Posterior vena cava (tissue), 2 donors: ENCODE results near the gene RAPGEF4. TPM values are rescaled to one million over a fixed set of nuclear protein-coding genes. Genes with fewer than 3 reads are reported as not detected.

Experiments used
- DNase-seq: peaks from one replicate; pipeline ENCODE4 v3.0.0-alpha.2; 2020; ENCODE audit warnings: low spot score
- intact Hi-C, 2 donors: fragments of 100-400 bp; cut with DNase I; formaldehyde crosslinking; loops; one replicate each; pipeline versions ENCODE4 v1.14.1 to v1.14.2; 2022 to 2023
- total RNA-seq, 2 donors: library from RNA; stranded (reverse); fragmentation: NEBNext Ultra II Directional; extraction: Animal tissue kit (Norgen Biotek cat#: 25700); gene quantifications; one replicate each; pipeline ENCODE4 v1.2.1, GENCODE V29; 2021
- donor health status: DM: yes; HTN: yes; CAD: no.
- donor health status: DM: yes; HTN: yes; CAD: no.

Gene RAPGEF4
- total RNA-seq, 2 donors from 2014 or later: 4.5 to 6.2 TPM

DNA sequence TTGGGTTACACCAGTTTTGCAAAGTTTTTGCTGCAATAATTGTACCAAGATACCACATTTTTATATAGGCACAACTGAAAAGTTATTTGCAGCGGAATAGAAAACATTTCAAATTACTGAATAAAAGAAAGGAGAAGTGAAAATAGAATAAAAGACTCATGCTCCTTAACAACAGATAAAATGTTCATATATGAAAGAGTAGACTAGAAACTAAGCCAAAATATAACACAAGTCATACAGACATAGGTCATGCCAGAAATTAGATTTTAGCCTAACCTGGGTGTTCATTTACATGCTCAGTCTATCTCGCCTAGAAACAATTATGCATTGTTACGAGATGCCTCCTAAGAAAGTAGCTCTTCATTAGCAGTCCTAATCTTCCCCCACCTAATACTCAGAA lies 323.6 kb downstream of the RAPGEF4 start:
- DNase-seq: no peak
- intact Hi-C loops: loop anchor here in 1 of 2 donors (2.0 kb wide), 1 partner anchor 52 kb away; no protein-coding TSS in a partner anchor

DNA sequence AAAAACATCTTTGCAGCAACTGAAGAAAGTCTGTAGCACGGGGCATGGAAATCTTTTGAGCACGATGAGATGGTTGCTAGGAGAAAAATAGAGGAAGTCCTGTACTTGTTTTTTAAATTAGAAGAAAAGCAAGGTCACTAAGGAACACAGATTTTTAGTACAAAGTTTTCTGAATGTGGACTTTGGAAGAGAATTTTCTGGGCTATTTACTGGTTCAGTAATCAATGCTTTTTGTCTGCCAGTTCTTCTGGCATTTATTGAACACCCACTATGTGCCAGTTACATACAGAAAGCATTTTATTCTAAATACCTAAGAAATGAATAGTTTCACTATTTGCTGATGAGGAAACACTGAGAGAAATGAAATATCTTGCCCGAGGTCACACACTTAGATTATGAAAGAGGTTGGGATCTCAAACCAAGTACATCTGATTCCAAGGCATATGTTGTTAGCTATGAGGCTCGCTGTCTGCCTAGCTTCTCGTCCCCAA lies 324.4 kb downstream of the RAPGEF4 start:
- intact Hi-C loops: loop anchor here in 1 of 2 donors (2.0 kb wide), 1 partner anchor 51 kb away; no protein-coding TSS in a partner anchor
- DNase-seq: no peak

DNA sequence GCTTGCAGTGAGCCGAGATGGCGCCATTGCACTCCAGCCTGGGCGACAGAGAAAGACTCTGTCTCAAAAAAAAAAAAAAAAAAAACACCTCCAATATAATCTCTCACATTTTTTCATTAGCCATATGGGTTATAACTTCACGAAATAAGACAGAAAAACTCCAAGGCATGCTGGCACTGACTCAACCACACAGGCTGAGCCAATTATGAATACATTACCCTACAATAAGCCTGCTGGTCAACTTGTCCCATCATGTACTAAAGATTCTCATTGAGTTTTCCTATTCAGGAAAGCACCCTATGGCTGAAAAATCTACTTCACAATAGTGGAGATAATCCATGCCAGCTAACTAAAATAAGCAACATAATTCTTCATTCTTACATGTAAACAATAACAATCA lies 327.2 kb downstream of the RAPGEF4 start:
- intact Hi-C loops: no loop called here
- DNase-seq: no peak

DNA sequence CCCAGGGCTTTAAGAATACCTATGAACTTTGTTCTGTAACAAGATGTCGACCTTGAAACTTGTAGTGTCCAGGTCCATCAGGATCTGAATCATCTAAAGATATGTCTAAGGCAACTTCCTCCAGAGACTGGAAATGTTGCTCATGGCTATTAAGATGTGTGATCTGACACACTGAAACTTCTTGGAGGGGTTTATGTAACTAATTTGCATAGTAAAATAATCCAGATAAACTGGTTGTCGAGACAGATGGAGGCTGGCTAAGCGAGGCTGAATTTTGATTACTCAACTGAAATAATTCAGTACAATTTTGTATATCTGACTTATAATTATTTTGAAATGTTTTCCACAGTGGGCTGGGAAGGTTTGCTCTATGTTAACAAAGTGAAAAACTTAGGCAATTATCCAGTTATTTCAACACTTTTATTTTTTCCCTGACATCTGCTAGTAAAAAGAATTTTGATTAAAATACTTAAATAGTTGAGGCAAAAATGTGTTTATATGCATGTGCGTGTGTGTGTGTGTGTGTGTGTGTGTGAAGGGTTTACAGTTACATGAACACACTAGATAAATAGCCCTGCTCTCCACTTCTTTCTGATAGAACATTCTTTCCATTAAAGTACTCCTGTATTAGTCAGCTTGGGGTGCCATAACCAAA lies 328.6 kb downstream of the RAPGEF4 start:
- intact Hi-C loops: no loop called here
- DNase-seq: no peak

- no peak for DNase-seq
- intact Hi-C loops: no loop called here
These were observed 331.4 kb downstream of the RAPGEF4 start for GRCh38 chr2:173066887-173067676.

- intact Hi-C loops: loop anchor here in 1 of 2 donors (5.0 kb wide), 1 partner anchor 132 kb away; no protein-coding TSS in a partner anchor
- no peak for DNase-seq
These were observed 339.6 kb downstream of the RAPGEF4 start for GRCh38 chr2:173075056-173075780.

GRCh38 chr2:173075781-173076580 lies 340.3 kb downstream of the RAPGEF4 start, which contains the start of gene MAP3K20:
TSS of gene MAP3K20 (plus strand) at chr2:173075846. CDS start at chr2:173091032, 15,186 bp downstream.
- DNase-seq: peak; percentile 92
- intact Hi-C loops: loop anchor here in 1 of 2 donors (5.0 kb wide), 1 partner anchor 131 kb away; no protein-coding TSS in a partner anchor

- DNase-seq: peak; percentile 87
- intact Hi-C loops: loop anchor here in 1 of 2 donors (5.0 kb wide), 1 partner anchor 131 kb away; no protein-coding TSS in a partner anchor
These were observed 341.1 kb downstream of the RAPGEF4 start for GRCh38 chr2:173076581-173077345.

- intact Hi-C loops: loop anchor here in 1 of 2 donors (5.0 kb wide), 1 partner anchor 130 kb away; no protein-coding TSS in a partner anchor
- DNase-seq: no peak
These were observed 342.0 kb downstream of the RAPGEF4 start for GRCh38 chr2:173077506-173078177.

GRCh38 chr2:173079141-173079540 lies 343.5 kb downstream of the RAPGEF4 start:
- intact Hi-C loops: loop anchor here in 1 of 2 donors (5.0 kb wide), 1 partner anchor 128 kb away; no protein-coding TSS in a partner anchor
- no peak for DNase-seq

DNA sequence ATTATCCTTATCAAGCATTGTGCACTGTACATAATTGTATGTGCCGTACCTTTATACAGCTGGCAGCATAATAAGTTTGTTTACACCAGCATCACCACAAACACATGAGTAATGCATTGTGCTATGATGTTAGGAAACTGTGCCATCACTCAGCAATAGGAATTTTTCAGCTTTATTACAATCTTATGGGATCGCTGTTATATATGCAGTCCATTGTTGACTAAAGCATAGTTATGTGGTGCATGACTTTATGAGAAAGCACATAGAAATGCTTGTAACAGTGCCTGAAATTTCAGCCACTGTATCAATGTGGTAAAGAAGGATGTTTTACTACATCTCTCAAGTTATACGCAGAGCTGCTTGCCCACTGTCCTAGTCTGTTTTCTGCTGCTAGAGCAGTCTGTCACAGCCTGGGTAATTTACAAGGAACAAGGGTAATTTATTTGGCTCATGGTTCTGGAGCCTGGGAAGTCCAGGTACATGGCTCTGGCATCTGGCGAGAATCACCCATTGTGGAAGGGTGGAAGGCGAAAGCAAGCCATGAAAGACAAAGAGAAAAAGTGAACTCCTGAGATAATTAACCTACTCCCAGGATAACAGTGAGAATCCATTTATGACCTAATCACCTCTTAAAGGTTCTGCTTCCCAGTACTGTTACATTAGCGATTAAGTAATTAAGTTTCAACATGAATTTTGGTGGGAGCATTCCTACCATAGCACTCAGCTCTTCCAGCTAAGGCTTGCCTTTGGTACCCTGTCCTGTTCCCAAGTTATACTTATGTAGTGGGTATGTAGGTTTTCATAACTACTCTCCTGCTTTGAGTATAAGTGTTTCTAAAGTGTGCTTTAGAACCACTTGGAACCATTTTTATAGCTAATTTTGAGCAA lies 344.6 kb downstream of the RAPGEF4 start:
- intact Hi-C loops: loop anchor here in 1 of 2 donors (5.0 kb wide), 1 partner anchor 127 kb away; no protein-coding TSS in a partner anchor
- no peak for DNase-seq

DNA sequence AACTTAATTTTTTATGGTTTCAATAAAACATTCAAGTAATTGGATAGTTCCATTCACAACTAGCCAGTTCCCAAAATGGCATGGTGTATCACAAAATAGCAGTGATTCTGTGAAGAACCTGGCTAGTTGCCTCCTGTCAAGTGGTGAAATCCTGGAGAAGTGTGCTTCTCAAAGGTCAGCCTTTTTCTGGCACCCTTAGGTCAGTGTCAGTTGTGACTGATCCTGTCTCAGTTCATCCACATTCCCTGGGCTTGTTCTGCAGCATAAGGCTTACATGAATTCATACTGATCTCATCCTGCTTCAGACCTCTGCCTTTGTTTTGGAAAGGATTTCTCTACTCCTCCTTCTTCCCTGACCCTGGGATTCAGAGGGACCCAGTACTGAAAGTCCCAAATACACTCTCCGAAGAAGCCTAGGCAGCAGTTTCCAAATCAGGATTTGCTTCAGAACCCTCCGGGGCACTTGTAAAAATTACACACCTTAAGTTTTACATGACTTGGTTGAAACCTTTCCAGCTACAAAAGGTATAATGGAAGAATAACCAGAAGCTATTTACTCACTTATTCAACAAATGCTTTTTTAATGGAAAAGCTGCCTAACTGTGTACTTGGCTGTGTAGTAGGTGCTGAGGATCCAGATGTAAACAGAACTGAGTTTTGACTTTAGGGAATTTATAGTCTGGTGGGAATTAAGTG lies 351.0 kb downstream of the RAPGEF4 start:
- intact Hi-C loops: no loop called here
- DNase-seq: no peak

DNA sequence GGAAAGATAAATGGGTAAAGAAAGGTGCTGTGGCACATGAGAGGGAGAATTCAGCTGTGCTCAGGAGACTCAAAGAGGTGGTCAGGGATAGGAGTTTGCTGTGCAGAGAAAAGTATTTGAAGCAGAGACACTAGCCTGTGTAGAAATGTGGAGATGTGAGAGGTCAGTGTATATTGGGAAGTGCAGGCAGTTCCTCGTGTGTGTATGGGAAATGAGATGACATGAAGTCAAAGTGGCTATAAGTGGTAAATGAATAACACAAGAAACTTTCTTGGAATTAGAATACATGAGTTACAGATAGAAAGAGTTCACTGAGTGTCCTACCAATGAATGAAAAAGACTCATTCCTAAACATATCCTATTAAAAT lies 351.6 kb downstream of the RAPGEF4 start:
- intact Hi-C loops: no loop called here

DNA sequence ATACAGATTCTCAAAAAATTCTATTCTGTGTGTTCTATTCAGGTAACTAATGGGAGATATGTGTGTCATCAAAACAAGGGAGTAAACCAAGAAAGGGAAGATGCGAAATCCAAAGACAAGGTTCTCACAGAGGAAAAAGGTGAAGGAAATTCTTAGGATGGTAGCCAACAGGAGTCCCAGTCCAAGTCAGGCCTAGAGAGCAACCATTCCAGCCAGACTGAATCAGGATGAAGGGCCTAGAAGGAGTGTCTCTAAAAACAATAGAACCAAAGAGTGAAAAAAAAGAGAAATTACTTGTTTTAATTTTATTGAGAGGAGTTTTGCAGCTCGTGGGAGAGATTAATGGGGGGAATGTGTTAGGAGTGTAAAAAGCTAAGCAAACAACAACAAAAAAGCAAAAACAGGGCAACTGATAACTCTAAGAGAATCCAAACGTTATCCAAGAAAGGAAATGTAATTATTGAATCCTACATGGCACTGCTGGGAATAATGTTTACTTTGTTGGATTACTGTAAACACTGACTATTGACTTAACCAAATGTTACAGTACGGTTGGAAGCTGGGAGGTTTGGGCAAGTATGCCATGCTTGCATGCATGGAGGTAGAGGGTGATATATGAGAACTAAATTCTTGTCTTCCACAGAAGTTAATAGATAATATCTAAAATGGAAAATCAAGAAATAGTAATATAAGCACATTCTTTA lies 352.3 kb downstream of the RAPGEF4 start:
- intact Hi-C loops: no loop called here
- DNase-seq: no peak

More for the DNA sequence above, 351.6 kb downstream of the RAPGEF4 start:
- DNase-seq: no peak

GRCh38 chr2:173090276-173090877 lies 354.7 kb downstream of the RAPGEF4 start:
- intact Hi-C loops: no loop called here
- DNase-seq: no peak
